Gastroesophageal sphincter (tissue), 4 donors: ENCODE results near the gene EHD3. TPM values are rescaled to one million over a fixed set of nuclear protein-coding genes. Genes with fewer than 3 reads are reported as not detected.
"Not testable (repeated sequence)": the region's sequence is repeated elsewhere in the genome, so short reads cannot be mapped to it uniquely, and the experiment has no call there.

Experiments
- ATAC-seq: fragments of 150-250 bp; one replicate; pipeline ENCODE4 v1.9.1; 2016; ENCODE audit warnings: mild to moderate bottlenecking, moderate library complexity
- H3K27ac ChIP-seq, 4 donors: fragments of 200-600 bp; sonication (generic) in 3 of 4; 1 replicate in 3 of 4; 2 replicates in 1 of 4; pipeline ENCODE4 v1.5.1; 2016 to 2019
- H3K27me3 ChIP-seq: fragments of 200-600 bp; sonication (generic); one replicate; pipeline ENCODE4 v1.5.1; 2019
- H3K36me3 ChIP-seq, 2 donors: fragments of 200-600 bp; sonication (generic); one replicate each; pipeline ENCODE4 v1.5.1; 2019; ENCODE audit warnings: control low read depth in 1 of 2
- H3K4me1 ChIP-seq, 3 donors: fragments of 200-600 bp; sonication (generic); 1 replicate in 2 of 3; 2 replicates in 1 of 3; pipeline ENCODE4 v1.5.1; 2016 to 2019; ENCODE audit warnings: control low read depth in 2 of 3
- H3K4me3 ChIP-seq, 2 donors: fragments of 200-600 bp; sonication (generic); one replicate each; pipeline ENCODE4 v1.5.1; 2019; ENCODE audit warnings: mild to moderate bottlenecking in 1 of 2, moderate library complexity in 1 of 2
- H3K9me3 ChIP-seq, 3 donors: fragments of 200-600 bp; sonication (generic); one replicate each; pipeline ENCODE4 v1.5.1; 2017 to 2019; ENCODE audit warnings: control low read depth in 2 of 3
- EP300 ChIP-seq: sonication (generic); formaldehyde crosslinking; IDR thresholded peaks from one replicate; pipeline ENCODE4 v1.6.1; 2017; ENCODE audit warnings: antibody characterized with exemption, mild to moderate bottlenecking
- POLR2A ChIP-seq, 2 donors: fragments of 450-650 bp; IDR thresholded peaks; one replicate each; pipeline ENCODE4 v1.6.1; 2017; ENCODE audit warnings: antibody characterized with exemption in 2 of 2, mild to moderate bottlenecking in 2 of 2, moderate library complexity in 1 of 2
- POLR2AphosphoS5 ChIP-seq: sonication (generic); formaldehyde crosslinking; IDR thresholded peaks from one replicate; pipeline ENCODE4 v1.6.1; 2017; ENCODE audit warnings: antibody characterized with exemption
- WGBS, 2 donors: methylation state at CpG; one replicate each; pipeline ENCODE4 v1.1.5; 2018; ENCODE audit warnings: low coverage in 1 of 2; 5-methylcytosine and 5-hydroxymethylcytosine counted together
- total RNA-seq, 4 donors: library from RNA; depleted of rRNA; stranded (reverse); fragments of >200 nt; gene quantifications; one replicate each; pipeline ENCODE4 v1.1.0, GENCODE V29; 2016
- TF ChIP-seq, protein P1 (sequence below), 4 experiments: fragments of 200-600 bp in 2 of 4; fragments of 450-650 bp in 2 of 4; sonication (generic) in 1 of 4; IDR thresholded peaks; one replicate each; pipeline ENCODE4 v1.5.1; 2017 to 2019; ENCODE audit warnings: antibody characterized with exemption in 4 of 4, mild to moderate bottlenecking in 2 of 4, moderate library complexity in 2 of 4

Gene EHD3
- total RNA-seq, 4 donors from 2014 or later = 3.8 to 8.4 (median 4.9) TPM

DNA sequence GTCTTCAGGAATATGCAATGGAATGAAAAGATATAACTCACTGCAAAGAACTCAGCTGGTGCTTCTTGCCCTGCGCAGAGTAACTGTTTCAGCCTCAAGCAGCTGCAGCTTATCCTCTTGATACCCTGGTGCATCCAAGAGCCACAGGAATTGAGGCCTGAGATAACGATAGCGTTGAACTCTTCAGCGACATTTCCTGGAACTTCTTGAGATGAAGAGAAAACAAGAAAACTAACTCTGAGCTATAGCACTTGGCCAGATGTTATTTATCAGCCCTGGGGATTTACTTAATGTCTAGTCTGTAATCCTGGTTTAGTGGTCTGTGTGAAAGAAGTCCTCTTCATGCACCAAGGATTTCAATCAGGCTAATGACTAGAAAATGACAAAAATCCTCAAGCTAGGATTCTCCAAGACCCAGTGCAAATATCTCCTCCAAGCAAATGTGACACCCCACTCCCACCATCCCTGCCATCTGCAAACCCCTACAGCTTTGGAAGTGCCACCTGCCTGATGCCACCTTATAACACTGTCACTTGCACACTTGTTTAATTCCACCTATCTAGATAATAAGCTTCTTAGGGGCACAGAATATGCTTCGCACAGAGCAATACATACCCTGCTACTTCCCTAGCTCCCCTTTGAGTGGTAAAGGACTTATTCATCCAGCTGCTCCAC is 40.6 kb downstream of the EHD3 start:
- no peaks in the 10 kb centered on the region for H3K4me1 ChIP-seq
- peaks cover 37% of the 10 kb centered on the region for H3K27me3 ChIP-seq
- no peak overlapping the region for H3K27ac ChIP-seq
- no peak overlapping the region for H3K4me3 ChIP-seq
- no peak for TF ChIP-seq POLR2AphosphoS5
- no peak for TF ChIP-seq POLR2A (IDR thresholded peaks at IDR 0.05)
- TF ChIP-seq EP300 = no peak
- TF ChIP-seq, protein P1, sequence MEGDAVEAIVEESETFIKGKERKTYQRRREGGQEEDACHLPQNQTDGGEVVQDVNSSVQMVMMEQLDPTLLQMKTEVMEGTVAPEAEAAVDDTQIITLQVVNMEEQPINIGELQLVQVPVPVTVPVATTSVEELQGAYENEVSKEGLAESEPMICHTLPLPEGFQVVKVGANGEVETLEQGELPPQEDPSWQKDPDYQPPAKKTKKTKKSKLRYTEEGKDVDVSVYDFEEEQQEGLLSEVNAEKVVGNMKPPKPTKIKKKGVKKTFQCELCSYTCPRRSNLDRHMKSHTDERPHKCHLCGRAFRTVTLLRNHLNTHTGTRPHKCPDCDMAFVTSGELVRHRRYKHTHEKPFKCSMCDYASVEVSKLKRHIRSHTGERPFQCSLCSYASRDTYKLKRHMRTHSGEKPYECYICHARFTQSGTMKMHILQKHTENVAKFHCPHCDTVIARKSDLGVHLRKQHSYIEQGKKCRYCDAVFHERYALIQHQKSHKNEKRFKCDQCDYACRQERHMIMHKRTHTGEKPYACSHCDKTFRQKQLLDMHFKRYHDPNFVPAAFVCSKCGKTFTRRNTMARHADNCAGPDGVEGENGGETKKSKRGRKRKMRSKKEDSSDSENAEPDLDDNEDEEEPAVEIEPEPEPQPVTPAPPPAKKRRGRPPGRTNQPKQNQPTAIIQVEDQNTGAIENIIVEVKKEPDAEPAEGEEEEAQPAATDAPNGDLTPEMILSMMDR (IDR thresholded peaks at IDR 0.05) = no peak
- 14 to 100% methylated on average over 1 to 3 of the region's 5 CpGs for WGBS, 2 donors
- ATAC-seq = no peak
- no peaks in the 10 kb centered on the region for H3K9me3 ChIP-seq
- H3K36me3 ChIP-seq = no peaks in the 10 kb centered on the region

DNA sequence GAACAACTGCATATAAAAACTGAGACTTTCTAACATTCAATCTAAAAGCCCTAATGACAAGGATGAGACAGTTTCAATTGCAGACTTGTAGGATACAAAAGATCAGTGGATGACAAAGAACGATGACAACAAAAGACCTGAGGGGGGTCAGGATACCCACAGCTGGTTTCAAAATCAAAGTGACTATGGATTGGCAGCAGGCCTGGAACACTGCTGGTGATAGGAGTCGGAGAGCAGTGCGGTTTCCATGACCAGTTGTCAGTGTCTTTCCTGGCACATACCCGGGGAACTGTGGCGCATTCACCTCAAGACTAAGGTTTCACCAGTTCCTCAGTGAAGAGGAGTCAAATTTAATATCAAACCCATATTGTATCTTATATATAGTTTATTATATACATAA is 42.0 kb downstream of the EHD3 start:
- WGBS, 2 donors = 75 to 93% methylated on average over 5 of the region's 5 CpGs
- Histone ChIP-seq H3K27ac (no peak overlapping the region), H3K36me3 (no peaks in the 10 kb centered on the region), H3K4me1 (no peaks in the 10 kb centered on the region), H3K27me3 (peaks cover 37% of the 10 kb centered on the region), H3K4me3 (no peak overlapping the region), H3K9me3 (no peaks in the 10 kb centered on the region)
- TF ChIP-seq POLR2A (IDR thresholded peaks at IDR 0.05) (no peak), EP300 (no peak), POLR2AphosphoS5 (no peak)
- TF ChIP-seq, protein P1 (IDR thresholded peaks at IDR 0.05) = no peak
- no peak for ATAC-seq

DNA sequence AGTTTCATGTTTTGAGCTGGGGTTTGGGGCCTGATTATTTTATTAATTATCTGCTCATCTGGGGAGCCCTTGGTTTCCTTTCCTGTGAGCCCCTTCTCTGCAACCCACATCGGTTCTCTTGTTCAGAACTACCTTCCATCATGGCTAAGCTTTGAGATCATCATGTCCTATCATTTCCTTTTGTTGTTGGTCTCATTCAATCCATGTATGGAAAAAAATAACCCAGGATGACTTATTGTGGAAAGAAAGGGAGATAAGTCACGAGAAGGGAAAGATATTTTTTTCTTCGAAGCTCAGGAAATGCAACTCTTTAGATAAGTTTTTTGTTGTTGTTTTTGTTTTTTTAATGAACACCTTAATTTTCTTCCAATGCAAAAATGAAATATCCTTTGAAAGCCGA is 43.7 kb downstream of the EHD3 start:
- H3K4me3 ChIP-seq = no peak overlapping the region
- ATAC-seq = no peak
- no peaks in the 10 kb centered on the region for H3K9me3 ChIP-seq
- TF ChIP-seq POLR2AphosphoS5 (no peak), POLR2A (IDR thresholded peaks at IDR 0.05) (no peak), EP300 (no peak)
- TF ChIP-seq, protein P1 (IDR thresholded peaks at IDR 0.05) = no peak
- H3K36me3 ChIP-seq = no peaks in the 10 kb centered on the region
- H3K27me3 ChIP-seq = peaks cover 29% of the 10 kb centered on the region
- H3K27ac ChIP-seq = no peak overlapping the region
- no peaks in the 10 kb centered on the region for H3K4me1 ChIP-seq
- WGBS, 2 donors = 60 to 61% methylated on average over 4 of the region's 4 CpGs

DNA sequence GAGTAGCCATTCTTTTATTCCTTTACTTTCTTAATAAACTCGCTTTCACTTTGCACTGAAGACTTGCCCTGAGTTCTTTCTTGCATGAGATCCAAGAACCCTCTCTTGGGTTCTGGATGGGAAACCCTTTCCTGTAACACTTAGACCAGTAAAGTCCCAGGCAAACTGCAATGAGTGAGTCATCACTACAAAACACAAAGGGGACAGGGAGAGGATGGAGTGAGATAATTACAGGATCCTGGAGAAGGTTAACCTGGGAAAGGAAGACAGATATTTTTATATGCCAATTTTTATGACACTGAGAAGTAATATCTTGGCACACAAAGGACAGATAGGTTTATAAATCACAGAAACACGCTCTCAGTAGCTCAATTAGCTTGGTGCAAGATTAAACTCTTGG is 48.7 kb downstream of the EHD3 start:
- H3K9me3 ChIP-seq = no peaks in the 10 kb centered on the region
- no peaks in the 10 kb centered on the region for H3K4me1 ChIP-seq
- H3K4me3 ChIP-seq = no peak overlapping the region
- no peaks in the 10 kb centered on the region for H3K27me3 ChIP-seq
- 61 to 71% methylated on average over 2 of the region's 2 CpGs for WGBS, 2 donors
- no peak for ATAC-seq
- no peaks in the 10 kb centered on the region for H3K36me3 ChIP-seq
- no peak overlapping the region for H3K27ac ChIP-seq
- TF ChIP-seq POLR2AphosphoS5 (no peak), EP300 (no peak), POLR2A (IDR thresholded peaks at IDR 0.05) (no peak)
- TF ChIP-seq, protein P1 (IDR thresholded peaks at IDR 0.05) = no peak

DNA sequence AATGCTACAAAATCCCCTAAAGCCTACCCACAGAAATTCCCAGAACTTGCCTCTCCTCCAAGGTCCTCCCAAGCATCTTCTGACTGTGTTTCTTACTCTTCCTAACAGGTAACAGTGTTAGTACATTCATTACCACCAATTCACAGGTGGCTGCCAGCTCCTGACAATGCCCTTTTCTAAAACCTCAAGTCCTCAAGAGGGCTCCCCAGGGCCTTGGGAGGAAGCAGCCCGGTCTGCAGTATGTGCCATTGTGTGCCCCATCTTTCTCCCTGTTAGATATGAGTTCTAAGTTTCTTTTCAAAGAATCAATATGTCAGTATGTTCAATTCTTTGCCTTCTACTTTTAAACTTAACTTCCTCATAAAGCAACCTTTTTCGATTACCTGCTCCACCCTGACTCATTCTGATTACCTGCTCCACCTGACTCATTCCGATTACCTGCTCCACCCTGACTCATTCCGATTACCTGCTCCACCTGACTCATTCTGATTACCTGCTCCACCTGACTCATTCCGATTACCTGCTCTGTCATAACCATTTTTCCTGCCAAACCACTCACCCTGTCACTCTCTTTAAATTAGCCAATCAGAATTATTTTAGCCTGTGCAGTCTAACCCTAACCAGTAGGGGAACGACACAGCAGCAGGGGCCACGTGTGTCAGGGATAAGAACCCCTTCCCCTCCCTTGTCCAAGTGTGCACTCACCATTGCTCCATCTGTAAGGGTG is 49.4 kb downstream of the EHD3 start:
- 91 to 96% methylated on average over 3 to 7 of the region's 7 CpGs for WGBS, 2 donors
- not testable (repeated sequence) for ATAC-seq, H3K36me3 ChIP-seq, H3K9me3 ChIP-seq, H3K27ac ChIP-seq, H3K4me3 ChIP-seq, H3K4me1 ChIP-seq, H3K27me3 ChIP-seq
